Mesothelial cell of epicardium (in vitro differentiated cells): Measurements from ENCODE around the gene DLL1. TPM values are rescaled to one million over a fixed set of nuclear protein-coding genes. Genes with fewer than 3 reads are reported as not detected.

Experiments
- DNase-seq, 2 experiments: peaks; one replicate each; pipeline ENCODE4 v3.0.0; 2021; ENCODE audit warnings: low spot score in 2 of 2; ENCODE audit not compliant: unreplicated experiment in 2 of 2
- H3K27ac Mint-ChIP-seq: 2 replicates; pipeline ENCODE4 v1.8.0; 2021; ENCODE audit warnings: mixed read lengths
- H3K27me3 Mint-ChIP-seq: 2 replicates; pipeline ENCODE4 v1.8.0; 2021; ENCODE audit warnings: low read depth, mixed read lengths
- H3K36me3 Mint-ChIP-seq: 2 replicates; pipeline ENCODE4 v1.8.0; 2021; ENCODE audit warnings: mixed read lengths
- H3K4me1 Mint-ChIP-seq: 2 replicates; pipeline ENCODE4 v1.8.0; 2021; ENCODE audit warnings: mixed read lengths
- H3K4me3 Mint-ChIP-seq: 2 replicates; pipeline ENCODE4 v1.8.0; 2021; ENCODE audit warnings: mild to moderate bottlenecking, moderate library complexity, mixed read lengths
- H3K9me3 Mint-ChIP-seq: 2 replicates; pipeline ENCODE4 v1.8.0; 2021; ENCODE audit warnings: mixed read lengths
- CTCF ChIP-seq: fragments of 200-600 bp; sonication (generic); IDR thresholded peaks from one replicate; pipeline ENCODE4 v1.5.0; 2021; ENCODE audit warnings: antibody characterized with exemption; ENCODE audit not compliant: unreplicated experiment
- total RNA-seq: library from RNA; stranded (reverse); gene quantifications from 3 replicates; pipeline ENCODE4 v1.2.1, GENCODE V29; 2021

DLL1 gene
- total RNA-seq, 1 donor from 2014 or later = 3.6 TPM

GRCh38 chr6:170250981-170251775 lies 39.7 kb downstream of the DLL1 start:
- H3K9me3 Mint-ChIP-seq = no peaks in the 10 kb centered on the region
- no peaks in the 10 kb centered on the region for H3K27me3 Mint-ChIP-seq
- no peak for DNase-seq
- no peak overlapping the region for H3K27ac Mint-ChIP-seq
- TF ChIP-seq CTCF = no peak
- H3K4me3 Mint-ChIP-seq = no peak overlapping the region
- H3K36me3 Mint-ChIP-seq = no peaks in the 10 kb centered on the region
- peaks cover 15% of the 10 kb centered on the region for H3K4me1 Mint-ChIP-seq

GRCh38 chr6:170250455-170250854 lies 40.4 kb downstream of the DLL1 start:
- Mint-ChIP-seq H3K4me1 (peaks cover 15% of the 10 kb centered on the region), H3K27ac (no peak overlapping the region), H3K4me3 (no peak overlapping the region), H3K9me3 (no peaks in the 10 kb centered on the region), H3K27me3 (no peaks in the 10 kb centered on the region), H3K36me3 (no peaks in the 10 kb centered on the region)
- DNase-seq = no peak
- no peak for TF ChIP-seq CTCF

DNA sequence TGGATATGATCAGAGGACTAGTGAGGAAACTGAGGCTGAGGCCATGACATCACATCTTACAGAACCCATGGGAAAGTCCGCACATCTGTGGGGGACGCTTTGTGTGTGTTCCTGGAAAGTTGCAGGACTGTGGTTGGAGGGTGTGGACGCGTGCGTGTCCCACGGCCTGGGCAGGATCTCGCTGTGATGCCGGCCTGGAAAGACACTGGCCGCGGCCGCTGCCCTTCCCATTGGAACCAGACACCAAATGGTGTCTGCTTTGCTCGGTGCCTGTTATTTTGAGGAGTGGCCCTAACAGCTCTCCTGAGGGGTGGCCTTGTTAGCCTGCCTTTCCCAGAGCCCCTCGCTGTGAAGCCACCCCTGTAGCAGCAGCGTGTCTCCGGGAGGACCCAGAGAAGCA lies 41.1 kb downstream of the DLL1 start:
- Mint-ChIP-seq H3K4me3 (no peak overlapping the region), H3K27me3 (no peaks in the 10 kb centered on the region), H3K4me1 (peaks cover 15% of the 10 kb centered on the region), H3K9me3 (no peaks in the 10 kb centered on the region), H3K36me3 (no peaks in the 10 kb centered on the region), H3K27ac (no peak overlapping the region)
- DNase-seq = no peak
- no peak for TF ChIP-seq CTCF

DNA sequence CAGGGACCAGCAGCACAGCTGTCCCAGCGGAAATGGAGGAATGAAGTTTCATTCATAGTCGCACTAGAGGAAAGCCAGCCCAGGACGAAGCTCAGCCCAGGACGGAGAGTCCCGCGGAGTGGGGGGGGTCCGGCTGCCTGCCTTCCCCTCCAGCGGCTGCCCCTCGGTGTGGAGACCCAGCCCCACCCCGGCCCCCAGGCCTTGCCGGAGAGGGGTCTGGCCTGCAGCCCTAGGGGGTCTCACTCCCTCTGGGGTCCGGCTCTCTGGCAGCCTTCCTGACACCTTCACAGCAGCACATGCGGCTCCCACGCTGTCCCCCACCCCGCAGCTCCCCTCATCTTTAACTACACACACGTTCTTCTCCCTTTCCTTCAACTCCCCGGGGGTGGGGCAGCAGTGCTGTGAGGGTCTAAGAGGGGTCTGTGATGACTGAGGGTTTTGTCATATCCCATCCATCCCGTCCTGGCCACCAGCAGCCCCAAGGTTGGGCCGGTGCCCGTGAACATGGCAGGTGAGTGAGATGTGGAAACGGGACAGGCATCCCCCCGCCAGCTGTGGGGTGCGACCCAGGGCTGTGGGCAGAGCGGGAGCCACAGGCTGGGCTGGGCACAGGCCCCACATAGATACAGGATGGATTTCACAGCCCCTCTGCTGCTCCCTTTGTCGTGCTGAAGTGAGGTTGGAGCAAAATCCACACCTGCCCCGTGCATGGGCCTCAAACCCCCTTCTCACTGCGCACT lies 41.8 kb downstream of the DLL1 start:
- Mint-ChIP-seq H3K27me3 (no peaks in the 10 kb centered on the region), H3K9me3 (no peaks in the 10 kb centered on the region), H3K36me3 (no peaks in the 10 kb centered on the region), H3K4me1 (peaks cover 23% of the 10 kb centered on the region), H3K4me3 (no peak overlapping the region), H3K27ac (no peak overlapping the region)
- no peak for DNase-seq
- no peak for TF ChIP-seq CTCF

GRCh38 chr6:170248111-170248805 lies 42.6 kb downstream of the DLL1 start:
- H3K27ac Mint-ChIP-seq = no peak overlapping the region
- no peaks in the 10 kb centered on the region for H3K9me3 Mint-ChIP-seq
- no peaks in the 10 kb centered on the region for H3K27me3 Mint-ChIP-seq
- no peak for DNase-seq
- TF ChIP-seq CTCF = no peak
- peaks cover 31% of the 10 kb centered on the region for H3K4me1 Mint-ChIP-seq
- no peak overlapping the region for H3K4me3 Mint-ChIP-seq
- H3K36me3 Mint-ChIP-seq = no peaks in the 10 kb centered on the region
